ENCODE measurements around the gene PAK3. TPM values are rescaled to one million over a fixed set of nuclear protein-coding genes. Genes with fewer than 3 reads are reported as not detected.

The PAK3 gene
- 6.7 TPM for total RNA-seq

- peak; percentile 41 for DNase-seq
These were observed at the start of gene PAK3 for GRCh38 chrX:111095974-111096895. PAK3 (plus strand) TSS chrX:111096191; CDS start chrX:111123104, 26,913 bp downstream.

DNA sequence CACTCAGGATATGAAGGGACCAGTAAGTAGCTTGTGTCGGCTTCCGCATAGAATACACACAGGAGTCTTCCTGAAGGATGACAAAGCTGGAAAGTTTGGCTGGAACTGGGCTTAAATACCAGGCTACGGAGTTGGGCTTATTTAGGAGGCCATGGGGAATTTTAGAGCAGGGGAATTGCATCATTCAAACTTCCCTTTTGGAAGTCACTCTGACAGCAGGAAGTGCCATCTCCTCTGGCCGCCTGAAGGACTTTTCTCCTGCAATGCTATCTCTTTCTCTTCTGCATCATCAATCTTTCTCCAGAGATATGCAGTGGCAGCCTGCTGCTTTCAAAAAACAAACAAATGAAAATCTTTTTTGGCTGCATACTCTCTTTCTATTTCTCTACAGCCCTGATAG, 48.4 kb upstream of the PAK3 start:
- DNase-seq = no peak

GRCh38 chrX:111052478-111052877, 43.5 kb upstream of the PAK3 start:
- DNase-seq = no peak

DNA sequence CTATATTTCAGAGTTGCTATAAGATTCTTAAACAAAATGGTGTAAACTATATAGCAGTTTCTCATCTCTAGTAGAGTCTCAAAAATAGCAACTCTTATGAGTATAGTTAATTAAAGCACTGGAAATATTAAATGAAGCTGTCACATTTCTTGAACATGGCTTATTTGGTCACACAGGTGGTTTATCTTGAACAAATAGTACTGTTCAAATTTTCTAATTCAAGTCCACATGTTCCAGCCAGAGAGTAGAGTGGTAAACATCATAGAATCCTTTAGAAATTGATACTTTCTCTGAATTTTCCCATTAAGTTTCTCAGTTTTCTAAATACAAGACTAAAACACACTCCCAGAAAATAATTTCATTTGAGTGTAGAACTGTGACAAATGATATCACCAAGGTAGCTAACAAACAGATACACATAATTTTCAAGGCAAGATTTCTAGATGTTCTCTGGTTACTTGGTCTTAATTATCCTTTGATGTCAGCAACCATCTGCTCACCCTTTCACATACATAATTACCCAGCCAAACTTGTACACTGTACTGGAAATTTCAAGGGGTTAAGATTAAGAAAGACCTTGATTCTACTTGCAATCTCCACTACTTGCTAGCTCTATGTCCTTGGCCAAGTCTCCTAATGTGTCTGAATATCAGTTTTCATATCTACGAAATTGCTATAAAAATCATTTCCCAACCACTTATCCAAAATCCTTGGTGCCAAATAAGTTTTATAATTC, 24.3 kb upstream of the PAK3 start:
- no peak for DNase-seq

- no peak for DNase-seq
These were observed 12.9 kb upstream of the PAK3 start for GRCh38 chrX:111083081-111083480.

DNA sequence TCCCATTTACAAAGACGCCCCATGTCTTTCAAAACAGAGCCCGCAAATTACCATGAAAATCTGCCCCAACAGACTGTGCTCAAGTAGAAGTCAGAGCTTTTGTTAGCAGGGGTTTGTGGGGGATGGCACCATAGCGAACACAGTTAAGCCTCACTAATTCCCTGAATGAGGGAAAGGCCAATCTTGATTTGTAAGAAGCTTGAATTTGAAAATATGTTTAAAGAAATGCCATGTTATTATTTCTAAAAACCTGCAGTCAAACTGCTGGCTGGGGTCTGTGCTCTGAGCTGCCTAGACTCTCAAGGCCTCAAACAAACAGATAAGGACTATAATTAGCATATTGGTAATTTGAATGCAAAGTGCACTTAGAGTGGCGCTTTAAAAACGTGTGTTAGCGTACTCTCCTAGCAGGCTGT, 9.4 kb upstream of the PAK3 start:
- no peak for DNase-seq

- no peak for DNase-seq
These were observed 7.4 kb upstream of the PAK3 start for GRCh38 chrX:111088628-111089027.

- no peak for DNase-seq
These were observed 5.5 kb upstream of the PAK3 start for GRCh38 chrX:111090458-111090857.

DNA sequence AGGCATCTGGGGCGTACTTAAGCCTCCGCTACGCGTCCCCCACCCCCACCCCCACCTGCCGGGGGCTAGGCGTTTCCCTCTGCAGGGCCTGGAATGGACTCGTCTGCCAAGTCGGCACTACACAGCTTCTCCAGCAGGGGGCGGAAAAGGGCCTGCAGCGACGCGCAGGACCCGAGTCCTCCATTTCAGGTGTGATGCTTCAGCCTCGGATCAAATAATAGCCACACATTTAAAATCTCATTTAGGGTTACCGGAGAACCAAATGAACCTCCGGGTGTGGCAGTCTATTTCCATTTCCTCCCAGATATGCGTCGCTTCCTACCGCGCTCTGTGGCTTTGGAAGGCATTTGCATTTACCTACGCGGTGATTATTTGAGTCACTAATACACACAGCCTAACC, 2.9 kb downstream of the PAK3 start:
- no peak for DNase-seq

DNA sequence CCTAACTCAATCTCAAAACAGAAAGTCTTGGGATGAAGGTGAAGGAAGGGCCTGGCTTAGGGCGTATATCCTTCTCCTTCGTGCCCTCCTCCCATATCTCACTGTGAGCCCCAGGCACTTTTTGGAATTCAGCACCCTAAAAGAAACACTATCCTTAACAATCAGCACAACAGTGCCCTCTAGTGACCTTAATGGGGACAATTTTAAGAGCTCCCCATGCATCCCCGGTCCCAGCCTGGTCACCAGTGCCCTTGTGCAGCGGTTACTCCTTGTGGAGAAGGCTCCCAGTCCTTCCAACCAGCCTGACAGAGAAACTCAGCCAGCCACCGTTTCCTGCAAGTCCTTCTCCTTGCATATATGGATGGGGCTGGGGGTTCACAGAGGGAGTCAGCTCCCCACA, 4.2 kb downstream of the PAK3 start:
- no peak for DNase-seq

DNA sequence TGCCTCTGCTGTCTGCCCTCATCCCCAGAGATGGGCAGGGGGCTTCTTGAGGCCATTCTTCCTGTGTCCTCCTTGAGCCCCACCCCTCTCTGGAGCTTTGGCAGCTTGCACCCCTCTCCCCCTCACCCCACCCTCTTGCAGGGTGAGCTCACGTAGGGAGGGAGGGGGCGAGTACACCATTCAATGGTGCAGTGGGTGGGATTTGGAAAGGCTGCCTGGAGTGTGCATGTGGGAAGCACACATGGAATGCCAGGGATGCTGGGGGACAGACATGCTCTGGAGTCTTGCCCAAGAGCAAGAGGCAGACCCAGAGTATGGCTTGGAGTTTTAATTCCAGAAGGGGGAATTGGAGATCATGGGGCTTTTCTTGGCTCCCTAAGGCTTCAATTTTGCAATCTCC, 5.6 kb downstream of the PAK3 start:
- no peak for DNase-seq

DNA sequence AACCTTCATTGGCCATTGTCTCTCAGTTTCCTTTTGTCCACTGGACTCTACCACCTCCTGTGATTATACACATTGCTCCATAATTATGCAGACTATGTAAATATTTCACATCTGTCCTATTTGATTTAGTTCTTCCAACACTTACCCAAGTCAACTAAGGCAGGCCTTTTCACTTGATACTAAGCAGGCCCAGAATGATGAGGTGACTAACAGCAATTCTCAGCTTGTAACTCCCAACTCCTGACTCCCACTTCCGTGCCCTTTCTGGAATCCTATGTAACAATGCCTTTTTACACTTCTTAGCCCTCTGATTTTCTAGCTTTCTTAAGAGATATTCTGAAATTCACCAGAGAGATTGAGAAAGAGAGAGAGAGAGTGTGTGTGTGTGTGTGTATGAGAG, 6.6 kb downstream of the PAK3 start:
- no peak for DNase-seq

GRCh38 chrX:111103246-111103645, 7.3 kb downstream of the PAK3 start:
- DNase-seq = no peak

GRCh38 chrX:111110098-111110775, 14.2 kb downstream of the PAK3 start:
- no peak for DNase-seq

GRCh38 chrX:111114806-111115205, 18.8 kb downstream of the PAK3 start:
- no peak for DNase-seq

DNA sequence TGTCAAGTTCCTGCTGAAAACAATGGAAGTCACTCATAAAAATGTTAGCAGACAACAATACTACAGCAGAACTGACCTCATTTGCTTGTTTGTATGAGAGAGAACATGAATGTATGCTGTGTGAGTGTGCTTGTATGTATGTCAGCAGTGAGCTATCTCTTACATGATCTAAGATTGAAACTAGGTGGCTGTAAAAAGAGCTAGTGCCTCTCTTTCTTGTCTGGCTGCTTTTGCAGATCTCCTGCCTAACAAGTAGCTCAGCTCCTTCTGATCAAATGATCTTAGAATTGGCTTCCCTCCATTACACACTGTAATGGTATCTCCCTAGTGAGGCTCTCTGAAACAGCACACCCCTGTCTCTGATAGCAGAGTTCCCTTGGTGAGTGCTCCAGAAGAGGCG, 20.7 kb downstream of the PAK3 start:
- no peak for DNase-seq

- DNase-seq = no peak
These were observed 23.4 kb downstream of the PAK3 start for GRCh38 chrX:111119341-111119740.

DNA sequence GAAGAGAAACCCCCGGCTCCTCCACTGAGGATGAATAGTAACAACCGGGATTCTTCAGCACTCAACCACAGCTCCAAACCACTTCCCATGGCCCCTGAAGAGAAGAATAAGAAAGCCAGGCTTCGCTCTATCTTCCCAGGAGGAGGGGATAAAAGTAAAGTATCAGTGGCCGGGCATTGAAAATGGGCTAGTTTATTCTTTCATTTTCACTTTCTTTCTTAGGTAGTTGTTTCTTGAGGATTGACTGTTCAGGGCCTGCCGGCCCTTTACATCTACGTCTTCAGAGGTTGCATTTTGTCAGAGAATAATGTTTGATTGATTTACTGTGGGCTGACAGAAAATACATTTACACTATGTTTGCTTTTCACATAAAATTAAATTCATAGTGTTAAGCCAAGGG, 27.1 kb downstream of the PAK3 start:
- no peak for DNase-seq

DNA sequence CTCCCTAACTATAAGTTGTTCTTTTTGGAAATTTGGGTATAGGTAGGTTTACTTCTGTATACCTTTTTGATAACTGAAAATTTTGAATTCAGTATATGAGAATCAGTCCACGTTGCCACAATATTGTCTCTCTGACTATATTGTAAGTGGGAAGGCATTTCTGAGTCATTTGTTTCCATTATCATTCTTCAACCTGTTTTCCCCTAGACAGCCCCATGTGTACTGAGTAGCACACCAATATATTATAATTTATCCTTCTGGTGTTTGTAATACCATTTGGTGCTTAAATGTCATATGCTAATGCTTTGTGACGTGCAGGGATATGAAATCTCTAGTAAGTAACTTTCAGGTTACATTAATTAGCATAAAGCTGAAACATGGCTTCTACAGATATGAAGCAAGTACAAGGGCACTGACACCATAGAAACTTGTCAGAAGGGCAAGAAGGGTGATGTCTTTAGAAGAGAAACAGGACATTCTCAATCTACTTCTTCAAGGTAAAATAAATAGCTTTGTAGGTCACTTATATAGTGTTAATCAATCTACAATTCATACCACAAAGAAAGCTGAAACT, 27.7 kb downstream of the PAK3 start:
- DNase-seq = no peak

DNA sequence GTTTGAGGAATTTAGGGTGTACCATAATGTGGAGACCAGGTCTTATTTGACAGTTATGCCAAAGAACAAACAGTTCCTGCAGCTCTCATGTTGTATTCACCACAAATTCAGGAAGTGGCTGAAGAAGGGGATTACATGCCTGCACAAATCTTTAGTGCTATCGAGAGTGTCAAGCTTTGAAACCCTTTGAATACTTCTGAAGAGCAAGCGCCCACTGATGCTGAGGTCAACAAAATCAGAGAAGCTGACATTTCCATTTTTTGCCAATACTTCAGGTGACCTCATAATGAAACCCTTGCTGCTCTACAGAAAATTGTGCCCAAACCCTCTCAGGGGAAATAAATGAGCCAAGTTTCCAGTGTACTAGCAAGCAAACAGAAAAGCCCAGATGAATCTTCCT, 28.4 kb downstream of the PAK3 start:
- DNase-seq = no peak

GRCh38 chrX:111127038-111127437, 31.0 kb downstream of the PAK3 start:
- DNase-seq = no peak

GRCh38 chrX:111129921-111130320, 33.9 kb downstream of the PAK3 start:
- no peak for DNase-seq

- no peak for DNase-seq
These were observed 35.6 kb downstream of the PAK3 start for GRCh38 chrX:111131572-111131971.
